ENCODE data around the gene TOMM7. TPM values are rescaled to one million over a fixed set of nuclear protein-coding genes. Genes with fewer than 3 reads are reported as not detected.

TOMM7 gene
- total and polyA plus RNA-seq, 10 of the 15 experiments (the other 5 are each of a cell fraction or from before 2014, with no cell fraction given) = 151 to 1,497 (median 322) TPM

GRCh38 chr7:22783421-22783820, 39.2 kb downstream of the TOMM7 start:
- ATAC-seq (no peak), FAIRE-seq (no peak), DNase-seq (ENCODE audit: low read depth, low spot score) (no peak)
- intact Hi-C loops (cut with micrococcal nuclease; ENCODE audit: unreplicated experiment) = loop anchor here (2.0 kb wide), 1 partner anchor 55 kb away; no protein-coding TSS in a partner anchor
- no peaks in the 10 kb centered on the region for H3K9me3 ChIP-seq (replicated peaks; ENCODE audit: control insufficient read depth, insufficient read depth, low read length)
- SMC1A ChIA-PET (ENCODE audit: uncharacterized antibody, unreplicated experiment) = interaction anchor here (3.0 to 4.1 kb wide), 2 partner anchors 222 to 272 kb away, joined by 29 to 36 read pairs; no protein-coding TSS in a partner anchor
- TF ChIP-seq ZSCAN29 (IDR thresholded peaks at IDR 0.05) = no peak
- no peak for TF ChIP-seq E4F1 (IDR thresholded peaks at IDR 0.05; ENCODE audit: borderline replicate concordance, partially characterized antibody)
- TF ChIP-seq PAX5 (IDR thresholded peaks at IDR 0.05; ENCODE audit: borderline replicate concordance, low read depth, low read length) = no peak
- TF ChIP-seq NR2F1 (conservative IDR thresholded peaks at IDR 0.05) = no peak
- no peak for TF ChIP-seq PML (IDR thresholded peaks at IDR 0.05; ENCODE audit: low read length)
- TF ChIP-seq, protein P1, sequence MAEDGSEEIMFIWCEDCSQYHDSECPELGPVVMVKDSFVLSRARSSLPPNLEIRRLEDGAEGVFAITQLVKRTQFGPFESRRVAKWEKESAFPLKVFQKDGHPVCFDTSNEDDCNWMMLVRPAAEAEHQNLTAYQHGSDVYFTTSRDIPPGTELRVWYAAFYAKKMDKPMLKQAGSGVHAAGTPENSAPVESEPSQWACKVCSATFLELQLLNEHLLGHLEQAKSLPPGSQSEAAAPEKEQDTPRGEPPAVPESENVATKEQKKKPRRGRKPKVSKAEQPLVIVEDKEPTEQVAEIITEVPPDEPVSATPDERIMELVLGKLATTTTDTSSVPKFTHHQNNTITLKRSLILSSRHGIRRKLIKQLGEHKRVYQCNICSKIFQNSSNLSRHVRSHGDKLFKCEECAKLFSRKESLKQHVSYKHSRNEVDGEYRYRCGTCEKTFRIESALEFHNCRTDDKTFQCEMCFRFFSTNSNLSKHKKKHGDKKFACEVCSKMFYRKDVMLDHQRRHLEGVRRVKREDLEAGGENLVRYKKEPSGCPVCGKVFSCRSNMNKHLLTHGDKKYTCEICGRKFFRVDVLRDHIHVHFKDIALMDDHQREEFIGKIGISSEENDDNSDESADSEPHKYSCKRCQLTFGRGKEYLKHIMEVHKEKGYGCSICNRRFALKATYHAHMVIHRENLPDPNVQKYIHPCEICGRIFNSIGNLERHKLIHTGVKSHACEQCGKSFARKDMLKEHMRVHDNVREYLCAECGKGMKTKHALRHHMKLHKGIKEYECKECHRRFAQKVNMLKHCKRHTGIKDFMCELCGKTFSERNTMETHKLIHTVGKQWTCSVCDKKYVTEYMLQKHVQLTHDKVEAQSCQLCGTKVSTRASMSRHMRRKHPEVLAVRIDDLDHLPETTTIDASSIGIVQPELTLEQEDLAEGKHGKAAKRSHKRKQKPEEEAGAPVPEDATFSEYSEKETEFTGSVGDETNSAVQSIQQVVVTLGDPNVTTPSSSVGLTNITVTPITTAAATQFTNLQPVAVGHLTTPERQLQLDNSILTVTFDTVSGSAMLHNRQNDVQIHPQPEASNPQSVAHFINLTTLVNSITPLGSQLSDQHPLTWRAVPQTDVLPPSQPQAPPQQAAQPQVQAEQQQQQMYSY (CRISPR knock-in tag; IDR thresholded peaks at IDR 0.05) = no peak
- TF ChIP-seq TAF1 (IDR thresholded peaks at IDR 0.05; ENCODE audit: borderline replicate concordance, low read depth, low read length) = no peak
- no peak for TF ChIP-seq TARDBP (IDR thresholded peaks at IDR 0.05; ENCODE audit: borderline replicate concordance)
- no peak for TF ChIP-seq ATF7 (IDR thresholded peaks at IDR 0.05; ENCODE audit: low read depth)
- no peak for TF ChIP-seq NR2C1 (IDR thresholded peaks at IDR 0.05)
- no peak for TF ChIP-seq RBBP5 (conservative IDR thresholded peaks at IDR 0.05)
- TF ChIP-seq ATF3 (IDR thresholded peaks at IDR 0.05; ENCODE audit: borderline replicate concordance, extremely low read depth, low read depth, low read length) = no peak
- no peak for TF ChIP-seq CREB1 (IDR thresholded peaks at IDR 0.05; ENCODE audit: low read depth)
- TF ChIP-seq ZNF24 (IDR thresholded peaks at IDR 0.05) = no peak
- no peak for TF ChIP-seq MXI1 (IDR thresholded peaks at IDR 0.05; ENCODE audit: low read depth, low read length)
- no peak for TF ChIP-seq SUZ12 (IDR thresholded peaks at IDR 0.05; ENCODE audit: unreplicated experiment)
- TF ChIP-seq TCF12 (IDR thresholded peaks at IDR 0.05; ENCODE audit: low read depth, low read length) = no peak
- TF ChIP-seq ZNF274 (IDR thresholded peaks at IDR 0.05; ENCODE audit: insufficient read depth, insufficient read length) = no peak
- TF ChIP-seq ZNF207 (IDR thresholded peaks at IDR 0.05; ENCODE audit: borderline replicate concordance) = no peak
- TF ChIP-seq RAD21 (IDR thresholded peaks at IDR 0.05; ENCODE audit: insufficient read depth, low read depth, low read length) = no peak
- 44% methylated on average over 5 of the region's 5 CpGs for WGBS (ENCODE audit: insufficient coverage, insufficient replicate concordance, low lambda C conversion rate, missing lambda C conversion rate)
- no peaks in the 10 kb centered on the region; a peak in 1 of 4 replicates for H3K27me3 ChIP-seq (replicated peaks in 1 of 2; ENCODE audit: control insufficient read depth in 2 of 2, insufficient read depth in 2 of 2, low read length in 1 of 2)
- no peak overlapping the region for H3K4me2 ChIP-seq (ENCODE audit: control insufficient read depth, insufficient read depth)
- H4K20me1 ChIP-seq (ENCODE audit: control insufficient read depth, insufficient read depth) = no peaks in the 10 kb centered on the region
- RAD21 ChIA-PET (ENCODE audit: unreplicated experiment) = no interaction called here
- POLR2A ChIA-PET = interaction anchor here (0.5 to 1.4 kb wide), 3 partner anchors 91 to 265 kb away, joined by 3 to 4 read pairs (median 4); no protein-coding TSS in a partner anchor
- no TSS peak for BruUV-seq (replicated peaks)
- no peaks in the 10 kb centered on the region for H3K4me1 ChIP-seq (ENCODE audit: control insufficient read depth, insufficient read depth, low read length)
- no peak overlapping the region for H3K9ac ChIP-seq (ENCODE audit: control insufficient read depth, insufficient read depth, low read length)
- H3K36me3 ChIP-seq (ENCODE audit: control insufficient read depth in 2 of 2, insufficient read depth in 2 of 2, low read length in 1 of 2) = no peaks in the 10 kb centered on the region
- H3K79me2 ChIP-seq (ENCODE audit: control insufficient read depth, insufficient read depth, low read length) = no peaks in the 10 kb centered on the region
- in situ Hi-C loops (cut with MboI) = no loop called here
- no peak overlapping the region for H3K4me3 ChIP-seq
- CTCF ChIA-PET = interaction anchor here (0.6 to 6.7 kb wide), 13 partner anchors 8 to 431 kb away, joined by 3 to 90 read pairs (median 4); partner anchors contain the start of gene IL6
- no peak overlapping the region for H2AFZ ChIP-seq (ENCODE audit: control insufficient read depth, low read depth, low read length)
- no peak overlapping the region for H3K27ac ChIP-seq (ENCODE audit: control insufficient read depth, insufficient read depth)
